ENCODE results near the gene WNT7B. TPM values are rescaled to one million over a fixed set of nuclear protein-coding genes. Genes with fewer than 3 reads are reported as not detected.
A peak's percentile ranks its signal among the peaks of the same experiment; 100 is the strongest.

Gene WNT7B
- total and polyA plus RNA-seq, 7 donors, result not detected

GRCh38 chr22:46008836-46009596 lies 32.1 kb upstream of the WNT7B start:
- Histone ChIP-seq H3K4me1 (peaks cover 0 to 49% (median 41%) of the 10 kb centered on the region in 4 donors), H3K27ac (peak overlapping the region; percentile 91 to 99 (median 96)), H3K9me3 (no peaks in the 10 kb centered on the region), H3K4me3 (no peak overlapping the region), H3K27me3 (no peaks in the 10 kb centered on the region), H3K36me3 (no peaks in the 10 kb centered on the region)
- DNase-seq, result peak; percentile 63
- intact Hi-C loops (cut with DNase I), result no loop called here
- 95% methylated on average over 9 of the region's 9 CpGs for WGBS, 2 donors
- TF ChIP-seq POLR2A (IDR thresholded peaks at IDR 0.05) (no peak), POLR2AphosphoS5 (IDR thresholded peaks at IDR 0.05) (no peak), EP300 (IDR thresholded peaks at IDR 0.05) (no peak), CTCF (IDR thresholded peaks at IDR 0.05) (no peak)

DNA sequence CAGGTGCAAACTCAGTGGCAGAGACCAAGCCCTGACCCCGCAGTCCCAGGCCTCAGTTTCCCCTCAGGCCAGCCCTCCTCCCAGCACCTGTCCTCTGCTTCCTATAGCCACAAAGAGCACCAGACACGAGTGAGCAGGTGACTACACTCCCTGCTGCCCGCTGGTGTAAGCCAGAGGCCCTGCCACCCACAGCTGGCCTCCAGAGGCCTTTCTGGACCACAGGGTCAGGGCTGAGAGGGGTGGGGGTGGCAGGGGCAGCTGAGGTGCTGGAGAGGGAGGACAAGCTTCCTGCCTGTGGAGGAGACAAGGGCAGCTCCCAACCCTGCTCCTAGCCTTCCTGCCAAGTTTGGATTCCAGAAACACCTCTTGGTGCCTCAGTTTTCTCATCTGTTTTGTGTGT lies 31.3 kb upstream of the WNT7B start:
- Histone ChIP-seq H3K36me3 (no peaks in the 10 kb centered on the region), H3K4me1 (peaks cover 0 to 42% (median 39%) of the 10 kb centered on the region in 4 donors), H3K27me3 (no peaks in the 10 kb centered on the region), H3K27ac (peak overlapping the region; percentile 91 to 99 (median 96)), H3K4me3 (peak overlapping the region in 1 of 4 donors; percentile 11), H3K9me3 (no peaks in the 10 kb centered on the region)
- TF ChIP-seq POLR2A (IDR thresholded peaks at IDR 0.05) (no peak), POLR2AphosphoS5 (IDR thresholded peaks at IDR 0.05) (no peak), CTCF (IDR thresholded peaks at IDR 0.05) (no peak), EP300 (IDR thresholded peaks at IDR 0.05) (no peak)
- no peak for DNase-seq
- 47 to 77% methylated on average over 3 of the region's 3 CpGs for WGBS, 2 donors
- intact Hi-C loops (cut with DNase I), result no loop called here

- no peaks in the 10 kb centered on the region for H3K36me3 ChIP-seq
- no peaks in the 10 kb centered on the region for H3K27me3 ChIP-seq
- H3K4me1 ChIP-seq, result peaks cover 0 to 38% (median 35%) of the 10 kb centered on the region in 4 donors
- TF ChIP-seq POLR2A (IDR thresholded peaks at IDR 0.05), result peak in 1 of 2 donors; percentile 12
- peak in 2 of 4 donors; percentile 92 to 94 for TF ChIP-seq EP300 (IDR thresholded peaks at IDR 0.05)
- TF ChIP-seq CTCF (IDR thresholded peaks at IDR 0.05), result no peak
- TF ChIP-seq POLR2AphosphoS5 (IDR thresholded peaks at IDR 0.05), result peak; percentile 75 to 92 (median 87)
- 74 to 75% methylated on average over 25 of the region's 25 CpGs for WGBS, 2 donors
- no peaks in the 10 kb centered on the region for H3K9me3 ChIP-seq
- intact Hi-C loops (cut with DNase I), result loop anchor here (2.0 kb wide), 2 partner anchors 47 to 73 kb away; no protein-coding TSS in a partner anchor
- H3K4me3 ChIP-seq, result peak overlapping the region in 1 of 4 donors; percentile 11
- peak; percentile 96 for DNase-seq
- peak overlapping the region; percentile 91 to 99 (median 96) for H3K27ac ChIP-seq
Measured at GRCh38 chr22:46007848-46008261, 30.9 kb upstream of the WNT7B start.

GRCh38 chr22:46007003-46007847 lies 30.3 kb upstream of the WNT7B start:
- Histone ChIP-seq H3K27ac (peak overlapping the region; percentile 91 to 99 (median 96)), H3K4me1 (peaks cover 0 to 32% (median 29%) of the 10 kb centered on the region in 4 donors), H3K9me3 (no peaks in the 10 kb centered on the region), H3K36me3 (no peaks in the 10 kb centered on the region), H3K27me3 (no peaks in the 10 kb centered on the region), H3K4me3 (peak overlapping the region in 2 of 4 donors; percentile 10 to 17)
- TF ChIP-seq CTCF (IDR thresholded peaks at IDR 0.05) (no peak), POLR2AphosphoS5 (IDR thresholded peaks at IDR 0.05) (peak in 3 of 4 donors; percentile 32 to 42 (median 41))
- 56 to 61% methylated on average over 36 of the region's 36 CpGs for WGBS, 2 donors
- DNase-seq, result peak; percentile 89
- intact Hi-C loops (cut with DNase I), result loop anchor here (2.0 kb wide), 2 partner anchors 48 to 74 kb away; no protein-coding TSS in a partner anchor
